HCT116 (cell line): ENCODE data around the gene PKN3. TPM values are rescaled to one million over a fixed set of nuclear protein-coding genes. Genes with fewer than 3 reads are reported as not detected.

Experiments used
- ATAC-seq: fragments of 200-7000 bp; cut with Tn5 transposase; 2 replicates; pipeline ENCODE4 v1.9.1; 2020; ENCODE audit warnings: mild to moderate bottlenecking, moderate library complexity
- BruUV-seq: library from RNA; stranded (reverse); fragments of 400-500 nt; replicated peaks from 2 replicates; lab custom pipeline; 2021; lab: Mats Ljungman, UMichigan
- CTCF ChIA-PET: fragments of 300-600 bp; sonication (Branson Sonifier 250); formaldehyde crosslinking; loops from one replicate; lab custom pipeline; 2021; ENCODE audit warnings: antibody characterized with exemption; lab: Charles Lee
- POLR2A ChIA-PET: fragments of 300-600, 350-600 bp; sonication (Branson Sonifier 250); formaldehyde crosslinking; loops from one replicate; lab custom pipeline; 2021; ENCODE audit warnings: antibody characterized with exemption; lab: Charles Lee
- RAD21 ChIA-PET, 2 experiments: fragments of 300-600 bp; sonication (Branson Sonifier 250); formaldehyde crosslinking; loops; one replicate each; lab custom pipeline; 2023; ENCODE audit warnings: low total read pairs in 2 of 2; ENCODE audit not compliant: uncharacterized antibody in 2 of 2, unreplicated experiment in 2 of 2, low non-redundant PET in 1 of 2; lab: Charles Lee
- DNase-seq: peaks from one replicate; pipeline ENCODE4 v3.0.0-alpha.2; 2010; ENCODE audit warnings: low read depth, low spot score
- H2AFZ ChIP-seq: fragments of 200-600 bp; shearing (Covaris generic), sonication (generic); 2 replicates; pipeline ENCODE4 v1.6.1; 2017; ENCODE audit warnings: low read depth, mixed run types, mixed read lengths, antibody characterized with exemption, low read length; ENCODE audit not compliant: poor library complexity, severe bottlenecking
- H3K27ac ChIP-seq: 2 replicates; pipeline ENCODE4 v1.5.1; 2012; ENCODE audit warnings: low read depth, low read length
- H3K27me3 ChIP-seq: fragments of 200-600 bp; sonication (generic); 2 replicates; pipeline ENCODE4 v1.6.1; 2016; ENCODE audit warnings: mixed run types, low read length, mixed read lengths; ENCODE audit not compliant: insufficient read depth
- H3K36me3 ChIP-seq, 2 experiments: fragments of 200-500 bp in 1 of 2; fragments of 200-600 bp in 1 of 2; sonication (Bioruptor generic) in 1 of 2; sonication (generic) in 1 of 2; 2 replicates each; pipeline versions ENCODE4 v1.5.1 to v1.6.1; 2014 to 2016; ENCODE audit warnings: low read length in 2 of 2, inconsistent platforms in 1 of 2, mixed read lengths in 1 of 2, mixed run types in 1 of 2; ENCODE audit not compliant: insufficient read depth in 2 of 2, control insufficient read depth in 1 of 2
- H3K4me1 ChIP-seq, 2 experiments: fragments of 200-600 bp in 1 of 2; sonication (generic) in 1 of 2; 2 replicates each; pipeline versions ENCODE4 v1.5.1 to v1.6.1; 2012 to 2017; ENCODE audit warnings: low read length in 2 of 2, inconsistent platforms in 1 of 2, mild to moderate bottlenecking in 1 of 2, mixed read lengths in 1 of 2, mixed run types in 1 of 2, moderate library complexity in 1 of 2; ENCODE audit not compliant: insufficient read depth in 2 of 2, control insufficient read depth in 1 of 2
- H3K4me2 ChIP-seq: fragments of 200-600 bp; sonication (generic); 2 replicates; pipeline ENCODE4 v1.6.1; 2017; ENCODE audit warnings: mixed run types, low read length, mixed read lengths
- H3K4me3 ChIP-seq, 2 experiments: fragments of 200-600 bp in 1 of 2; sonication (generic) in 1 of 2; replicated peaks in 1 of 2; 2 replicates each; pipeline ENCODE4 v1.5.1; 2011 to 2016; ENCODE audit warnings: low read length in 2 of 2, control low read depth in 1 of 2, low read depth in 1 of 2, mild to moderate bottlenecking in 1 of 2, mixed read lengths in 1 of 2, mixed run types in 1 of 2
- H3K79me2 ChIP-seq: fragments of 200-600 bp; sonication (generic); 2 replicates; pipeline ENCODE4 v1.6.1; 2017; ENCODE audit warnings: mild to moderate bottlenecking, mixed run types, low read length, moderate library complexity, mixed read lengths; ENCODE audit not compliant: insufficient read depth
- H3K9ac ChIP-seq: fragments of 200-600 bp; sonication (generic); 2 replicates; pipeline ENCODE4 v1.6.1; 2016; ENCODE audit warnings: low read length, mixed read lengths
- H3K9me2 ChIP-seq: fragments of 200-600 bp; sonication (generic), shearing (Covaris generic); 2 replicates; pipeline ENCODE4 v1.6.1; 2017; ENCODE audit warnings: mixed run types, mild to moderate bottlenecking, moderate library complexity; ENCODE audit not compliant: insufficient read depth
- H3K9me3 ChIP-seq, 2 experiments: fragments of 200-500 bp in 1 of 2; fragments of 200-600 bp in 1 of 2; sonication (Bioruptor generic) in 1 of 2; sonication (generic) in 1 of 2; 2 replicates each; pipeline ENCODE4 v1.6.1; 2014 to 2017; ENCODE audit warnings: low read length in 2 of 2, mixed read lengths in 2 of 2, inconsistent platforms in 1 of 2, low read depth in 1 of 2, mild to moderate bottlenecking in 1 of 2, mixed run types in 1 of 2, moderate library complexity in 1 of 2; ENCODE audit not compliant: control insufficient read depth in 1 of 2, insufficient read depth in 1 of 2
- H4K20me1 ChIP-seq: fragments of 200-600 bp; sonication (generic), shearing (Covaris generic); 2 replicates; pipeline ENCODE4 v1.6.1; 2017; ENCODE audit warnings: mixed run types, mild to moderate bottlenecking, moderate library complexity; ENCODE audit not compliant: insufficient read depth
- ATF3 ChIP-seq: IDR thresholded peaks from 2 replicates; pipeline ENCODE4 v1.6.1; 2012
- CBX3 ChIP-seq: IDR thresholded peaks from 2 replicates; pipeline ENCODE4 v1.6.1; 2012; ENCODE audit warnings: low read depth
- CTCF ChIP-seq, 3 experiments: fragments of 200-600 bp in 1 of 3; sonication (generic) in 1 of 3; IDR thresholded peaks in 2 of 3; conservative IDR thresholded peaks in 1 of 3; 2 replicates each; pipeline ENCODE4 v1.5.1; 2012 to 2017; ENCODE audit warnings: low read depth in 2 of 3, low read length in 2 of 3, antibody characterized with exemption in 1 of 3, borderline replicate concordance in 1 of 3, control low read depth in 1 of 3, mild to moderate bottlenecking in 1 of 3, mixed read lengths in 1 of 3, mixed run types in 1 of 3, moderate library complexity in 1 of 3; ENCODE audit not compliant: insufficient read depth in 1 of 3
- FOSL1 ChIP-seq: IDR thresholded peaks from 2 replicates; pipeline ENCODE4 v1.6.1; 2012; ENCODE audit warnings: low read depth
- POLR2A ChIP-seq: IDR thresholded peaks from 2 replicates; pipeline ENCODE4 v1.7.0; 2011; ENCODE audit warnings: borderline replicate concordance; ENCODE audit not compliant: insufficient read depth, insufficient read length; ENCODE audit errors: extremely low read depth
- POLR2AphosphoS5 ChIP-seq: IDR thresholded peaks from 2 replicates; pipeline ENCODE4 v1.6.1; 2011; ENCODE audit warnings: mild to moderate bottlenecking, low read depth, low read length, moderate library complexity
- RAD21 ChIP-seq: IDR thresholded peaks from 2 replicates; pipeline ENCODE4 v1.6.1; 2012; ENCODE audit warnings: low read depth, mild to moderate bottlenecking
- REST ChIP-seq: IDR thresholded peaks from 2 replicates; pipeline ENCODE4 v1.6.1; 2012; ENCODE audit warnings: low read depth
- SIN3A ChIP-seq: IDR thresholded peaks from 2 replicates; pipeline ENCODE4 v1.6.1; 2012; ENCODE audit warnings: low read depth
- SRF ChIP-seq: IDR thresholded peaks from 2 replicates; pipeline ENCODE4 v1.6.1; 2012; ENCODE audit warnings: low read depth
- YY1 ChIP-seq: IDR thresholded peaks from 2 replicates; pipeline ENCODE4 v1.6.1; 2011; ENCODE audit warnings: low read length, low read depth, moderate library complexity, mild to moderate bottlenecking; ENCODE audit not compliant: insufficient replicate concordance; ENCODE audit errors: extremely low read depth
- ZBTB33 ChIP-seq: IDR thresholded peaks from 2 replicates; pipeline ENCODE4 v1.6.1; 2011; ENCODE audit warnings: mild to moderate bottlenecking, low read length, moderate library complexity; ENCODE audit not compliant: insufficient replicate concordance; ENCODE audit errors: extremely low read depth
- ZFX ChIP-seq: fragments of 450-650 bp; IDR thresholded peaks from 2 replicates; pipeline ENCODE4 v1.6.1; 2017
- intact Hi-C: fragments of 100-400 bp; cut with micrococcal nuclease; formaldehyde crosslinking; loops from 2 replicates; pipeline ENCODE4 v1.10.0; 2022
- total RNA-seq: library from RNA; stranded (reverse); gene quantifications from one replicate; pipeline ENCODE4 v1.2.1, GENCODE V29; 2021; ENCODE audit not compliant: unreplicated experiment

PKN3 gene
- total RNA-seq, 1 experiment from 2014 or later = 37.9 TPM

- Histone ChIP-seq H3K9ac (no peak overlapping the region), H3K9me3 (no peaks in the 10 kb centered on the region), H3K27ac (no peak overlapping the region), H3K4me1 (no peaks in the 10 kb centered on the region), H3K79me2 (no peaks in the 10 kb centered on the region), H3K4me2 (no peak overlapping the region), H4K20me1 (no peaks in the 10 kb centered on the region), H3K9me2 (no peaks in the 10 kb centered on the region), H3K4me3 (no peak overlapping the region), H3K27me3 (no peaks in the 10 kb centered on the region), H2AFZ (no peak overlapping the region), H3K36me3 (no peaks in the 10 kb centered on the region)
- RAD21 ChIA-PET = no interaction called here
- DNase-seq = no peak
- POLR2A ChIA-PET = no interaction called here
- intact Hi-C loops = no loop called here
- no peak for ATAC-seq
- no peak for TF ChIP-seq SRF
- no peak for TF ChIP-seq POLR2A
- TF ChIP-seq FOSL1 = no peak
- no peak for TF ChIP-seq POLR2AphosphoS5
- TF ChIP-seq YY1 = no peak
- no peak for TF ChIP-seq REST
- no peak for TF ChIP-seq CBX3
- CTCF ChIA-PET = no interaction called here
- BruUV-seq = no TSS peak
Measured at GRCh38 chr9:128753627-128754026, 51.3 kb downstream of the PKN3 start.

GRCh38 chr9:128757602-128758001, 55.3 kb downstream of the PKN3 start:
- H4K20me1 ChIP-seq = no peaks in the 10 kb centered on the region
- ChIA-PET RAD21 (no interaction called here), POLR2A (no interaction called here), CTCF (no interaction called here)
- ATAC-seq = no peak
- no peak overlapping the region for H2AFZ ChIP-seq
- DNase-seq = no peak
- intact Hi-C loops = no loop called here
- BruUV-seq = no TSS peak
- no peaks in the 10 kb centered on the region for H3K4me1 ChIP-seq
- H3K9me3 ChIP-seq = no peaks in the 10 kb centered on the region
- H3K27ac ChIP-seq = no peak overlapping the region
- no peaks in the 10 kb centered on the region for H3K36me3 ChIP-seq
- H3K9me2 ChIP-seq = no peaks in the 10 kb centered on the region
- H3K79me2 ChIP-seq = no peaks in the 10 kb centered on the region
- H3K4me2 ChIP-seq = no peak overlapping the region
- no peak overlapping the region for H3K4me3 ChIP-seq
- no peak overlapping the region for H3K9ac ChIP-seq
- H3K27me3 ChIP-seq = no peaks in the 10 kb centered on the region
- TF ChIP-seq ZBTB33 = no peak
- no peak for TF ChIP-seq FOSL1
- TF ChIP-seq SIN3A = no peak
- TF ChIP-seq ZFX = no peak
- no peak for TF ChIP-seq CBX3
- TF ChIP-seq RAD21 = no peak
- no peak for TF ChIP-seq CTCF (IDR thresholded peaks at IDR 0.05 in 2 of 3, conservative IDR thresholded peaks at IDR 0.05 in 1 of 3; ENCODE audit: borderline replicate concordance in 1 of 3, insufficient read depth in 1 of 3, low read depth in 2 of 3, low read length in 2 of 3)
- no peak for TF ChIP-seq ATF3
- TF ChIP-seq POLR2AphosphoS5 = no peak
